ENCODE data around the gene GPR25. TPM values are rescaled to one million over a fixed set of nuclear protein-coding genes. Genes with fewer than 3 reads are reported as not detected.

The GPR25 gene
- total RNA-seq, 4 donors from 2014 or later: 0.48 TPM; not detected in 3

DNA sequence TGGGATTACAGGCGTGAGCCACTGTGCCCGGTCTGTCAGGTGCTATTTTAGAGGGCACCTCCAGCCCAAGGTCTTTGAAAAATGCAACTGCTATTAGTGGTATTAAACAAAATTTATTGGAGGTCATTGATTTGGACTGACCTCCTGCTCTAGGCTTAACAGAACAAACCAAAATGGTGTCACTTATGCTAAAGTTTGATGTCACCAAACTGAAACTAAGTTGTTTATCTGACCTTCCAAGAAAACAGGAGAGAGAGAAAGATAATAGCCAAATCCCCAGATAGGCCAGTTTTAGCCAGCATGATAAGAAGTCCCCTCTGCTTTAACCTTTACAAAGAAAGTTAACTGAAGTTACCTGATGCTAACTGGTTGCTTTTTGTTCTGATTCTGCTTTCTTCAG, 13.8 kb downstream of the GPR25 start:
- in situ Hi-C loops (cut with MboI; ENCODE audit: low pct_ligation_motif_present in 1 of 4, low pct_unique_long_range_greater_than_20kb in 1 of 4, low sequenced_read_pairs in 3 of 4): no loop called here
- DNase-seq: no peak
- Histone ChIP-seq H3K36me3 (no peaks in the 10 kb centered on the region), H3K4me1 (peaks cover 0 to 23% (median 11%) of the 10 kb centered on the region in 4 donors), H3K27me3 (peaks cover 11% of the 10 kb centered on the region), H3K4me3 (no peak overlapping the region), H3K27ac (no peak overlapping the region), H3K9me3 (no peaks in the 10 kb centered on the region)
- TF ChIP-seq, protein P1, sequence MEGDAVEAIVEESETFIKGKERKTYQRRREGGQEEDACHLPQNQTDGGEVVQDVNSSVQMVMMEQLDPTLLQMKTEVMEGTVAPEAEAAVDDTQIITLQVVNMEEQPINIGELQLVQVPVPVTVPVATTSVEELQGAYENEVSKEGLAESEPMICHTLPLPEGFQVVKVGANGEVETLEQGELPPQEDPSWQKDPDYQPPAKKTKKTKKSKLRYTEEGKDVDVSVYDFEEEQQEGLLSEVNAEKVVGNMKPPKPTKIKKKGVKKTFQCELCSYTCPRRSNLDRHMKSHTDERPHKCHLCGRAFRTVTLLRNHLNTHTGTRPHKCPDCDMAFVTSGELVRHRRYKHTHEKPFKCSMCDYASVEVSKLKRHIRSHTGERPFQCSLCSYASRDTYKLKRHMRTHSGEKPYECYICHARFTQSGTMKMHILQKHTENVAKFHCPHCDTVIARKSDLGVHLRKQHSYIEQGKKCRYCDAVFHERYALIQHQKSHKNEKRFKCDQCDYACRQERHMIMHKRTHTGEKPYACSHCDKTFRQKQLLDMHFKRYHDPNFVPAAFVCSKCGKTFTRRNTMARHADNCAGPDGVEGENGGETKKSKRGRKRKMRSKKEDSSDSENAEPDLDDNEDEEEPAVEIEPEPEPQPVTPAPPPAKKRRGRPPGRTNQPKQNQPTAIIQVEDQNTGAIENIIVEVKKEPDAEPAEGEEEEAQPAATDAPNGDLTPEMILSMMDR (IDR thresholded peaks at IDR 0.05): no peak
- TF ChIP-seq POLR2A (IDR thresholded peaks at IDR 0.05) (no peak), EP300 (IDR thresholded peaks at IDR 0.05; ENCODE audit: low read depth) (no peak), POLR2AphosphoS5 (IDR thresholded peaks at IDR 0.05) (no peak)
- intact Hi-C loops (cut with DNase I; ENCODE audit: low total_unique reads): no loop called here
- WGBS, 2 donors (ENCODE audit: low coverage in 1 of 2): 80 to 89% methylated on average over 2 of the region's 2 CpGs

GRCh38 chr1:200887036-200887435, 14.3 kb downstream of the GPR25 start:
- Histone ChIP-seq H3K4me1 (peaks cover 0 to 27% (median 16%) of the 10 kb centered on the region in 4 donors), H3K27ac (no peak overlapping the region), H3K27me3 (peaks cover 14% of the 10 kb centered on the region), H3K9me3 (no peaks in the 10 kb centered on the region), H3K4me3 (no peak overlapping the region), H3K36me3 (no peaks in the 10 kb centered on the region)
- DNase-seq: no peak
- TF ChIP-seq POLR2AphosphoS5 (IDR thresholded peaks at IDR 0.05) (no peak), EP300 (IDR thresholded peaks at IDR 0.05; ENCODE audit: low read depth) (no peak), POLR2A (IDR thresholded peaks at IDR 0.05) (no peak)
- TF ChIP-seq, protein P1 (IDR thresholded peaks at IDR 0.05): no peak
- in situ Hi-C loops (cut with MboI; ENCODE audit: low pct_ligation_motif_present in 1 of 4, low pct_unique_long_range_greater_than_20kb in 1 of 4, low sequenced_read_pairs in 3 of 4) (no loop called here), intact Hi-C loops (cut with DNase I; ENCODE audit: low total_unique reads) (no loop called here)
- 70 to 78% methylated on average over 4 to 11 of the region's 11 CpGs for WGBS, 2 donors (ENCODE audit: low coverage in 1 of 2)

GRCh38 chr1:200887772-200888348, 15.1 kb downstream of the GPR25 start:
- intact Hi-C loops (cut with DNase I; ENCODE audit: low total_unique reads): no loop called here
- no peaks in the 10 kb centered on the region for H3K9me3 ChIP-seq
- no peak overlapping the region for H3K4me3 ChIP-seq
- peaks cover 14% of the 10 kb centered on the region for H3K27me3 ChIP-seq
- peaks cover 0 to 35% (median 19%) of the 10 kb centered on the region in 4 donors for H3K4me1 ChIP-seq
- H3K36me3 ChIP-seq: no peaks in the 10 kb centered on the region
- DNase-seq: no peak
- H3K27ac ChIP-seq: no peak overlapping the region
- in situ Hi-C loops (cut with MboI; ENCODE audit: low pct_ligation_motif_present in 1 of 4, low pct_unique_long_range_greater_than_20kb in 1 of 4, low sequenced_read_pairs in 3 of 4): no loop called here
- no peak for TF ChIP-seq POLR2A (IDR thresholded peaks at IDR 0.05)
- WGBS, 2 donors (ENCODE audit: low coverage in 1 of 2): 76 to 100% methylated on average over 1 to 9 of the region's 9 CpGs

DNA sequence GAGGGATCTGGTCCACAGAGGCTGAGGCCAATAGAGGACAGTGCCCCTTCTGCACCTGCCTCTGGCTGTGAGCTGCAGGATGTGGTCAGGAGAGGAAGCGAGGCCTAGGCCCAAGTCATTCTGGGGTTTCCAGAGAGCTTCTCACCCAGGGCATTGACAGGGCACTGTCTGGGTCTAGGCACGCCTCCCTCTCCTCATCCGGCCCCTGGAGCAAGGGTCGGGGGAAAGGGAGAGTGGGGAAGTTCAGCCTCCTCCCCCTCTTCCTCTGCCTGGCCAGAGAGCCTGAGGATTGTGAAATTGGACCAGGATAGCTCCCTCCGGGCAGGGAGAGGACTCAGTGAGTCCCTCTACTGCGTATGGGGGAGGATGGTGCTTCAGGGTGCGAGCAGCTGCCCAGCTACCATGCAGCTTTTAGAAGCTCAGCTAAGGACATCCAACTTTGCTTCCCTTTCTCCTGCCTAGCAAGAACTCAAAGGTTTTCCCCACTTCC, 15.6 kb downstream of the GPR25 start:
- Histone ChIP-seq H3K4me1 (peaks cover 0 to 36% (median 24%) of the 10 kb centered on the region in 4 donors), H3K4me3 (no peak overlapping the region), H3K36me3 (no peaks in the 10 kb centered on the region), H3K27me3 (peaks cover 14% of the 10 kb centered on the region), H3K27ac (no peak overlapping the region), H3K9me3 (no peaks in the 10 kb centered on the region)
- in situ Hi-C loops (cut with MboI; ENCODE audit: low pct_ligation_motif_present in 1 of 4, low pct_unique_long_range_greater_than_20kb in 1 of 4, low sequenced_read_pairs in 3 of 4) (no loop called here), intact Hi-C loops (cut with DNase I; ENCODE audit: low total_unique reads) (no loop called here)
- 67% methylated on average over 7 of the region's 7 CpGs; no CpG with 5 or more reads in 1 of the 2 donors for WGBS, 2 donors (ENCODE audit: low coverage in 1 of 2)
- DNase-seq: peak; percentile 69
- TF ChIP-seq POLR2A (IDR thresholded peaks at IDR 0.05) (no peak), POLR2AphosphoS5 (IDR thresholded peaks at IDR 0.05) (peak in 1 of 3 donors; percentile 33), EP300 (IDR thresholded peaks at IDR 0.05; ENCODE audit: low read depth) (no peak)
- TF ChIP-seq, protein P1 (IDR thresholded peaks at IDR 0.05): no peak
